KOPT-K1 (cell line): Measurements from ENCODE around the gene FOXR2.

Source experiments
- H3K27ac ChIP-seq: fragments of 200-600 bp; sonication (generic); 2 replicates; pipeline ENCODE4 v1.5.1; 2016; ENCODE audit warnings: antibody characterized with exemption, mild to moderate bottlenecking, low read depth, low read length; ENCODE audit not compliant: poor library complexity, severe bottlenecking
- H3K36me3 ChIP-seq: fragments of 200-600 bp; sonication (generic); 2 replicates; pipeline ENCODE4 v1.5.1; 2017; ENCODE audit warnings: antibody characterized with exemption, mild to moderate bottlenecking, low read length, moderate library complexity; ENCODE audit not compliant: insufficient read depth
- H3K9me3 ChIP-seq: fragments of 200-600 bp; sonication (generic); 2 replicates; pipeline ENCODE4 v1.5.1; 2017; ENCODE audit warnings: antibody characterized with exemption, low read length, mild to moderate bottlenecking; ENCODE audit not compliant: insufficient read depth, poor library complexity, severe bottlenecking

The FOXR2 gene, protein sequence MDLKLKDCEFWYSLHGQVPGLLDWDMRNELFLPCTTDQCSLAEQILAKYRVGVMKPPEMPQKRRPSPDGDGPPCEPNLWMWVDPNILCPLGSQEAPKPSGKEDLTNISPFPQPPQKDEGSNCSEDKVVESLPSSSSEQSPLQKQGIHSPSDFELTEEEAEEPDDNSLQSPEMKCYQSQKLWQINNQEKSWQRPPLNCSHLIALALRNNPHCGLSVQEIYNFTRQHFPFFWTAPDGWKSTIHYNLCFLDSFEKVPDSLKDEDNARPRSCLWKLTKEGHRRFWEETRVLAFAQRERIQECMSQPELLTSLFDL

DNA sequence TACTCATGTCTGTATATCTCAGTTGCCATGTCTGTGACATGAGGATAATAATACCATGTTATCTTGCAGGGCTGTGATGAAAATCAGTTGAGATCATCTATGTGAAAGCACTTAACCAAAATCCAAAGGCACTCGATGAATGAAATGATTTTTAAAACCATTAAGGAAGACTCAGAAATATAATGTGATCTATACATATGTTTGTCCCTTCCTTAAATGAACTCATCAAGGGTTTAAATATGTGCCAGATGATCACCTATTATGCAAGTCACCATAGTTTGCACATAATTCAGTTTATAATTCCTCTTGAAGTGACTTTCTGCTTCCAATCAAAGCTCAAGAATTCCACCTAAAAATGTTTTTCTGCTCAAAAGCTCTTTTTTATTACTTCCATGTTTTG lies at the start of gene FOXR2:
Gene FOXR2 (plus strand): TSS at position 301 of the 400 bp plus-strand sequence. CDS start 312 bp downstream, outside the sequence.
- H3K9me3 ChIP-seq = no peaks in the 10 kb centered on the region
- no peak within 1 kb of the TSS for H3K27ac ChIP-seq
- no peaks in the 10 kb centered on the region for H3K36me3 ChIP-seq

DNA sequence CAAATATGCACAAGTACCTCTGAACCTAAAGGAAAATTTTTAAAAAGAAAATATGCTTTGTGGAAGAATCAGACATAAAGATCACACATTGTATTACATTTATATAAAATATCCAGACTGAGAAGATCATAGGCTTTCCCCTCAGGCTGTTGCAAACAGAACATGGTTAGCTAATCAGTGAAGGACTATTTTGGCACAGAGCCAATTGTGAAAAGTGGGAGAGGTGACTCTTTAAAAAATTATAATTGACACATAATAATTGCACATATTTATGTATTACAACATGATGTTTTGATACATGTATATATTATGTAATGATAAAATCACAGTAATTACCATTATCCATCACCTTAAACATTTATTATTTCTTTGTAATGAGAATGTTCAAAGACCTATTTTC lies 44.1 kb upstream of the FOXR2 start:
- Histone ChIP-seq H3K36me3 (no peaks in the 10 kb centered on the region), H3K27ac (no peak overlapping the region), H3K9me3 (no peaks in the 10 kb centered on the region)

GRCh38 chrX:55582447-55582846 lies 40.8 kb upstream of the FOXR2 start:
- Histone ChIP-seq H3K27ac (no peak overlapping the region), H3K36me3 (no peaks in the 10 kb centered on the region), H3K9me3 (no peaks in the 10 kb centered on the region)

DNA sequence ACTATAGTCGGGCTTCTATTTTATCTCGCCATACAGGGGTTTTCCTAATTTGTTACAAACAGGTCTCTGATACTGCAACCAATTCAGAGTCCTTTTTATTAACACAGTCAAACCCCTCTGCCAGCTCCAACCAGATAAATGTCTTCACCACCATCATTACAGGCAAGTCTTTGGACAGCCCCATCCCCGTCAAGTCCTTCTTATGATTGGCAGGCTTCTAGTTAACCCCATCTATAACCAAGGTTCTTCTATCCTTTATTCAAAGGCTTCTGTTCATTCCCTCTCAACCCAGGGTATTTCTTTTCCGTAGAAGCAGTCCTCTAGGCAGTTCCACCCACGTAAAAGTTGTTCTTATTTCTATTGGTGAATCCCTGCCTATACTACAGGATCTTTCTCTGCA lies 29.9 kb upstream of the FOXR2 start:
- H3K27ac ChIP-seq = no peak overlapping the region
- H3K36me3 ChIP-seq = no peaks in the 10 kb centered on the region
- H3K9me3 ChIP-seq = no peaks in the 10 kb centered on the region

GRCh38 chrX:55593756-55594257 lies 29.4 kb upstream of the FOXR2 start:
- Histone ChIP-seq H3K27ac (no peak overlapping the region), H3K36me3 (no peaks in the 10 kb centered on the region)

GRCh38 chrX:55598333-55598732 lies 24.9 kb upstream of the FOXR2 start:
- no peak overlapping the region for H3K27ac ChIP-seq
- no peaks in the 10 kb centered on the region for H3K9me3 ChIP-seq
- H3K36me3 ChIP-seq = no peaks in the 10 kb centered on the region

More at GRCh38 chrX:55593756-55594257, 29.4 kb upstream of the FOXR2 start:
- H3K9me3 ChIP-seq = no peaks in the 10 kb centered on the region

DNA sequence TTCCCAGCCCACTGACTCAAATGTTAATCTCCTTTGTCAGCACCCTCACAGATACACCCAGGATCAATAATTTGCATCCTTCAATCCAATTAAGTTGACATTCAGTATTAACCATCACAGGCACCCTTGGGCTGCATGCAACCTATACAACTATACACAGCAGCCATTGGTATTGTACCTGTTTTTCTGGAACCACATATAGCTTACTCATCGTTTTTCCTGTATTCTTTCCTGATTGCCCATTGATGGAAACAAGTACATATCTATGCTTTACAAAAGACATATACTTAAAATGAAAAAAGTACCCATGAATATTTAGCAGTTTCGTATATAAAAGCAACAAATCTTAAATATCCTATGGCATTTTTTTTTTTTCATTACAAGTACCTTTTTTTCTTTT lies 3.7 kb upstream of the FOXR2 start:
- H3K27ac ChIP-seq = no peak overlapping the region
- H3K36me3 ChIP-seq = no peaks in the 10 kb centered on the region
- H3K9me3 ChIP-seq = no peaks in the 10 kb centered on the region

- Histone ChIP-seq H3K36me3 (no peaks in the 10 kb centered on the region), H3K27ac (no peak overlapping the region), H3K9me3 (no peaks in the 10 kb centered on the region)
Measured at GRCh38 chrX:55624403-55624802, 1.2 kb downstream of the FOXR2 start.

- Histone ChIP-seq H3K36me3 (no peaks in the 10 kb centered on the region), H3K9me3 (no peaks in the 10 kb centered on the region), H3K27ac (no peak overlapping the region)
Measured at GRCh38 chrX:55636109-55636508, 12.9 kb downstream of the FOXR2 start.

- no peaks in the 10 kb centered on the region for H3K36me3 ChIP-seq
- no peaks in the 10 kb centered on the region for H3K9me3 ChIP-seq
- H3K27ac ChIP-seq = no peak overlapping the region
Measured at GRCh38 chrX:55638933-55639332, 15.7 kb downstream of the FOXR2 start.

DNA sequence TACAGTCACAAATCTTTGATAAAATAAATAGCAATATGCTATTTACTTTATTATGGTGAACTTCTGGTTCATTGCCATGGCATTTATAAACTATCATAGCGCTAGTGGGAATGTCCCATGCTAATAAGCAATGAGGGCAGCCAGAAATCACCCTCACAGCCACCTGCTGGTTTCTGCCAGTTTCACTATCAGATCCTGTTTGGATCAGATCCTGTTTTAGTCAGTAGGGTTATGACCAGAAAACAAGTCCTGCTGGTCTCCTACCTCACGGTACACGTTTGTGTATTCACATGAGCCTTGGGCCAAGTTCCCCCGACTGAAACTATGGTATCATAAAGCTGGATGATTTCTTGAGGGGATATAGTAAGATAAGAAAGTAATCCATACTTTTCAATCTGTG lies 17.7 kb downstream of the FOXR2 start:
- H3K27ac ChIP-seq = no peak overlapping the region
- H3K9me3 ChIP-seq = no peaks in the 10 kb centered on the region
- no peaks in the 10 kb centered on the region for H3K36me3 ChIP-seq

DNA sequence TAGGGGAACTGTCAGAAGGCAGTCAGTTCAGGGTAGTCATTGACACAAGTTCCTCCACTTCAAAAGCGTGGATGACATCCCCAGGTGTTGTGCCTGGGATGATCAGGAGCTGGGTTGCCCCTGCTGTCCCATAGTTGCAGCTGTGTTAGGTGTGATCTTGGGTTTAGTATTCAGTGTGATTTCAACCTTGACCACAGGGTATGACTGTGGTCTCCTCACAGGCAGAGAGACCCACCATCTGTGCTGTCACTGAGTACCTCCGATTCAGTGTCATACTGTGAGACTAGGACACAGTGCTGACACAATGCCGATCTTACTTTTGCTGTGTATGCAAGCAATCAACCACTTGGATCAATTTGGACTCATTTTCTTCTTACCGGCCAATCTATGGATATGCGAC lies 25.2 kb downstream of the FOXR2 start:
- no peaks in the 10 kb centered on the region for H3K9me3 ChIP-seq
- no peak overlapping the region for H3K27ac ChIP-seq
- no peaks in the 10 kb centered on the region for H3K36me3 ChIP-seq

GRCh38 chrX:55659931-55660330 lies 36.7 kb downstream of the FOXR2 start:
- Histone ChIP-seq H3K9me3 (no peaks in the 10 kb centered on the region), H3K27ac (no peak overlapping the region), H3K36me3 (no peaks in the 10 kb centered on the region)

- Histone ChIP-seq H3K36me3 (no peaks in the 10 kb centered on the region), H3K9me3 (no peaks in the 10 kb centered on the region), H3K27ac (no peak overlapping the region)
Measured at GRCh38 chrX:55663584-55663983, 40.4 kb downstream of the FOXR2 start.

GRCh38 chrX:55668084-55668483 lies 44.9 kb downstream of the FOXR2 start:
- Histone ChIP-seq H3K27ac (no peak overlapping the region), H3K36me3 (no peaks in the 10 kb centered on the region), H3K9me3 (no peaks in the 10 kb centered on the region)
